Measurements from ENCODE around the gene GATA1. TPM values are rescaled to one million over a fixed set of nuclear protein-coding genes. Genes with fewer than 3 reads are reported as not detected.

GATA1 gene
- total RNA-seq, 1 donor: not detected

DNA sequence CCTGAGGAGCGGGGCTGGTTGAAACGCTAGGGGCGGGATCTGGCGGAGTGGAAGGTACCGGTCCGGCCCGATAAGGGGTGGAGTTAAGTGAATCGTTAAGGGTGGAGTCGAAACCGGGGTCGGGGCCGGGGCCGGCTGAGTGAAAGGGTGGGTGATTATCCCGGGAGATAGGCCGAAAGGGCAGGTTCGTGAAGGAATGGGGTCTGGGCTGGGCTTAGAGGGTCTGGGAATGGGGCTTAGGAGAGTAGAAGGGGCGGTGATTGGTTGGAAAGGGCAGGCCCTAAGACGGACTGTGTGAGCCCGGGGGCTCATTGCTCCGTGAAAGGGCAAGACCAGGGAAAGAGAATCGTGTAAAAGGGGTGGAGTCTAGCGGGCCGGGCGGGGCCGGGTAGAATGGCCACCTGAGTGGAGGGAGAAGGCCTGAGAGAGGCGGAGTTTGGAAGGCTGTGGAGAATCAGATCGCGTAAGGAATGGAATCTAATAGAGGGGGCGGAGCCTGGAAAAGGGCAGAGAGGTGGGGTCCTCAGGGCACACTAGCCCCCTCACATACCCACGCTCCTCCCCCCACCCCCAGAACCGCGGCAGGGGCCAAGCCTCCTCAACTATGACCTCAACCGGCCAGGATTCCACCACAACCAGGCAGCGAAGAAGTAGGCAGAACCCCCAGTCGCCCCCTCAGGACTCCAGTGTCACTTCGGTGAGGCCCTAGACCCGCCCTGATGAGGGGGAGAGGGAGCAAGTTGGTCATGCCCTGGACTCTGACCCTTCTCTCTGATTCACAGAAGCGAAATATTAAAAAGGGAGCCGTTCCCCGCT lies 15.9 kb downstream of the GATA1 start:
- DNase-seq (ENCODE audit: low read depth): peak; percentile 82
- H3K4me3 ChIP-seq (ENCODE audit: low read depth, low read length): peak overlapping the region; percentile 76
- TF ChIP-seq CTCF (IDR thresholded peaks at IDR 0.05; ENCODE audit: insufficient read depth, low read depth, low read length): no peak

DNA sequence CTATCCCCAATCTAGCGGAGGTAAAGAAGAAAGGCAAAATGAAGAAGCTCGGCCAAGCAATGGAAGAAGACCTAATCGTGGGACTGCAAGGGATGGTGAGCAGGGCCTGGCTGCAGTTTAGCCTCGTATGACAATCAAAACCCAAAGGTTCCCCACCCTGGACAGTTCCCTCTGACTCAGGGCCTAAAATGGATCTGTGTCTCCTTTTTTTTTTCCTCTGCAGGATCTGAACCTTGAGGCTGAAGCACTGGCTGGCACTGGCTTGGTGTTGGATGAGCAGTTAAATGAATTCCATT lies 16.5 kb downstream of the GATA1 start:
- no peak for TF ChIP-seq CTCF (IDR thresholded peaks at IDR 0.05; ENCODE audit: insufficient read depth, low read depth, low read length)
- H3K4me3 ChIP-seq (ENCODE audit: low read depth, low read length): peak overlapping the region; percentile 76
- DNase-seq (ENCODE audit: low read depth): no peak

- H3K4me3 ChIP-seq (ENCODE audit: low read depth, low read length): no peak overlapping the region
- TF ChIP-seq CTCF (IDR thresholded peaks at IDR 0.05; ENCODE audit: insufficient read depth, low read depth, low read length): no peak
- no peak for DNase-seq (ENCODE audit: low read depth)
Measured at GRCh38 chrX:48806081-48806480, 19.7 kb downstream of the GATA1 start.

GRCh38 chrX:48813644-48814043 lies 27.3 kb downstream of the GATA1 start:
- no peak for TF ChIP-seq CTCF (IDR thresholded peaks at IDR 0.05; ENCODE audit: insufficient read depth, low read depth, low read length)

DNA sequence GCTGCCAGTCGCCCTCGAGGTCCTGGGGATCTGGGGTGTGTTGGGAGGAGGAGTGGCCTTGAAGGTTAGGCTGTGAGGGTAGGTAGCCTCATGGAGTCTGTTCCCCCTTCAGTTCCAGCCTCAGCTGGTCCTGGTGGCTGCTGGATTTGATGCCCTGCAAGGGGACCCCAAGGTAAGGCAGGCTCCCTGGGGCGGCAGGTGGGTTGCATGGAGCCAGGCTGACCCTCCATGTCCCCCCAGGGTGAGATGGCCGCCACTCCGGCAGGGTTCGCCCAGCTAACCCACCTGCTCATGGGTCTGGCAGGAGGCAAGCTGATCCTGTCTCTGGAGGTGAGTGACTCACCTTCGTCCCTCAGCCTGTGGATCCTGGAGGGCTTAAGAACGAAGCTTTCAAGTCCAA lies 28.3 kb downstream of the GATA1 start:
- no peak for DNase-seq (ENCODE audit: low read depth)
- H3K4me3 ChIP-seq (ENCODE audit: low read depth, low read length): no peak overlapping the region
- no peak for TF ChIP-seq CTCF (IDR thresholded peaks at IDR 0.05; ENCODE audit: insufficient read depth, low read depth, low read length)

More at GRCh38 chrX:48813644-48814043, 27.3 kb downstream of the GATA1 start:
- no peak for DNase-seq (ENCODE audit: low read depth)
- no peak overlapping the region for H3K4me3 ChIP-seq (ENCODE audit: low read depth, low read length)

DNA sequence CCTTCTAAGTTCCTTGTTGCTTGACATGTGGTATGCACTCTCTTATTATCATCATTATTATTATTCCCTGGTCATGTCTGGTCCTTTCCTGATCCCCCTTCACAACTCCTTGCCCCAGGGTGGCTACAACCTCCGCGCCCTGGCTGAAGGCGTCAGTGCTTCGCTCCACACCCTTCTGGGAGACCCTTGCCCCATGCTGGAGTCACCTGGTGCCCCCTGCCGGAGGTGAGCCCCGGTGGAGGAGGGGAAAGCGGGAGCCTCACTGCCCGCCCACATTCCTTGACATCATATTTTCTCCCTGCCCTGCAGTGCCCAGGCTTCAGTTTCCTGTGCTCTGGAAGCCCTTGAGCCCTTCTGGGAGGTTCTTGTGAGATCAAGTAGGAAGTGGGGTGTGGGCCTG lies 28.9 kb downstream of the GATA1 start:
- no peak for DNase-seq (ENCODE audit: low read depth)
- no peak for TF ChIP-seq CTCF (IDR thresholded peaks at IDR 0.05; ENCODE audit: insufficient read depth, low read depth, low read length)
- no peak overlapping the region for H3K4me3 ChIP-seq (ENCODE audit: low read depth, low read length)

All from fibroblast of villous mesenchyme (primary cell).